IPS-20b (cell line): Measurements from ENCODE around the gene ATP6V1G1.

Experiments
- H3K27ac ChIP-seq: one replicate; pipeline ENCODE4 v1.5.1; 2013; ENCODE audit warnings: low read length
- H3K27me3 ChIP-seq: 2 replicates; pipeline ENCODE4 v1.6.1; 2013; ENCODE audit warnings: mild to moderate bottlenecking, low read length, inconsistent platforms; ENCODE audit not compliant: insufficient read depth
- H3K36me3 ChIP-seq: 2 replicates; pipeline ENCODE4 v1.6.1; 2013; ENCODE audit warnings: low read depth, mild to moderate bottlenecking, inconsistent platforms, low read length, moderate library complexity; ENCODE audit not compliant: insufficient read depth
- H3K4me1 ChIP-seq: 2 replicates; pipeline ENCODE4 v1.6.1; 2013; ENCODE audit warnings: mild to moderate bottlenecking, control low read depth, inconsistent platforms, low read length, moderate library complexity; ENCODE audit not compliant: insufficient read depth
- H3K4me3 ChIP-seq: 2 replicates; pipeline ENCODE4 v1.5.1; 2013; ENCODE audit warnings: mild to moderate bottlenecking, low read length, inconsistent platforms
- H3K9ac ChIP-seq: 2 replicates; pipeline ENCODE4 v1.6.1; 2013; ENCODE audit warnings: low read depth, mild to moderate bottlenecking, inconsistent platforms, low read length, moderate library complexity
- H3K9me3 ChIP-seq: 2 replicates; pipeline ENCODE4 v1.6.1; 2013; ENCODE audit warnings: mild to moderate bottlenecking, low read depth, low read length, inconsistent platforms; ENCODE audit not compliant: insufficient read depth

Gene ATP6V1G1

GRCh38 chr9:114638404-114638803 lies 50.8 kb downstream of the ATP6V1G1 start:
- Histone ChIP-seq H3K27ac (no peak overlapping the region), H3K4me1 (no peaks in the 10 kb centered on the region), H3K4me3 (no peak overlapping the region), H3K9me3 (no peaks in the 10 kb centered on the region), H3K9ac (no peak overlapping the region), H3K27me3 (no peaks in the 10 kb centered on the region), H3K36me3 (peaks cover 24% of the 10 kb centered on the region; the same call in 1 of the 2 replicates)

GRCh38 chr9:114641967-114642366 lies 54.4 kb downstream of the ATP6V1G1 start:
- H3K9me3 ChIP-seq: no peaks in the 10 kb centered on the region
- H3K4me3 ChIP-seq: no peak overlapping the region
- H3K9ac ChIP-seq: no peak overlapping the region
- H3K4me1 ChIP-seq: no peaks in the 10 kb centered on the region
- H3K27ac ChIP-seq: no peak overlapping the region
- no peaks in the 10 kb centered on the region for H3K27me3 ChIP-seq
- H3K36me3 ChIP-seq: peaks cover 32% of the 10 kb centered on the region; the same call in 1 of the 2 replicates

GRCh38 chr9:114643001-114643400 lies 55.4 kb downstream of the ATP6V1G1 start:
- Histone ChIP-seq H3K4me1 (no peaks in the 10 kb centered on the region), H3K27me3 (no peaks in the 10 kb centered on the region), H3K36me3 (peaks cover 32% of the 10 kb centered on the region; the same call in 1 of the 2 replicates), H3K4me3 (no peak overlapping the region), H3K27ac (no peak overlapping the region), H3K9me3 (no peaks in the 10 kb centered on the region), H3K9ac (no peak overlapping the region)

GRCh38 chr9:114643896-114644295 lies 56.3 kb downstream of the ATP6V1G1 start:
- Histone ChIP-seq H3K27ac (no peak overlapping the region), H3K36me3 (peaks cover 26% of the 10 kb centered on the region; the same call in 1 of the 2 replicates), H3K4me3 (no peak overlapping the region), H3K4me1 (no peaks in the 10 kb centered on the region), H3K9me3 (no peaks in the 10 kb centered on the region), H3K27me3 (no peaks in the 10 kb centered on the region), H3K9ac (no peak overlapping the region)
